RWPE2 (cell line): ENCODE results near the gene HECTD4.

Experiments used
- ATAC-seq: fragments of 200-7000 bp; cut with Tn5 transposase; 3 replicates; pipeline ENCODE4 v1.9.1; 2021; ENCODE audit warnings: low read depth
- DNase-seq: peaks from one replicate; pipeline ENCODE4 v3.0.0-alpha.2; 2020; ENCODE audit warnings: low spot score
- H3K27ac ChIP-seq: fragments of 450-650 bp; 2 replicates; pipeline ENCODE4 v1.5.1; 2017; ENCODE audit warnings: mild to moderate bottlenecking; ENCODE audit not compliant: poor library complexity, severe bottlenecking
- H3K27me3 ChIP-seq: fragments of 250-450 bp; sonication (Bioruptor Pico); 2 replicates; pipeline ENCODE4 v1.5.1; 2021; ENCODE audit warnings: mild to moderate bottlenecking, moderate library complexity; ENCODE audit not compliant: insufficient read depth, poor library complexity, severe bottlenecking
- H3K36me3 ChIP-seq: fragments of 250-450 bp; sonication (Bioruptor Pico); 2 replicates; pipeline ENCODE4 v1.5.1; 2020; ENCODE audit warnings: low read depth, mild to moderate bottlenecking, moderate library complexity
- H3K4me1 ChIP-seq: fragments of 250-450 bp; sonication (Bioruptor Pico); 2 replicates; pipeline ENCODE4 v1.5.1; 2021; ENCODE audit warnings: mild to moderate bottlenecking, moderate library complexity; ENCODE audit not compliant: insufficient read depth, poor library complexity, severe bottlenecking
- H3K4me3 ChIP-seq: fragments of 250-450 bp; sonication (Bioruptor Pico); 2 replicates; pipeline ENCODE4 v1.5.1; 2021; ENCODE audit warnings: mild to moderate bottlenecking, moderate library complexity; ENCODE audit not compliant: severe bottlenecking
- H3K9me3 ChIP-seq: fragments of 250-450 bp; sonication (Bioruptor Pico); 2 replicates; pipeline ENCODE4 v1.5.1; 2021; ENCODE audit warnings: mild to moderate bottlenecking, moderate library complexity; ENCODE audit not compliant: severe bottlenecking
- CTCF ChIP-seq: fragments of 450-650 bp; IDR thresholded peaks from one replicate; pipeline ENCODE4 v1.5.1; 2017; ENCODE audit warnings: mild to moderate bottlenecking, moderate library complexity; ENCODE audit not compliant: poor library complexity, severe bottlenecking

HECTD4 gene

GRCh38 chr12:112180422-112180821, 201.8 kb downstream of the HECTD4 start:
- ATAC-seq (no peak), DNase-seq (no peak)
- no peak overlapping the region for H3K4me3 ChIP-seq
- no peak for TF ChIP-seq CTCF
- no peaks in the 10 kb centered on the region for H3K9me3 ChIP-seq
- no peaks in the 10 kb centered on the region for H3K27me3 ChIP-seq
- no peak overlapping the region for H3K27ac ChIP-seq
- no peaks in the 10 kb centered on the region for H3K4me1 ChIP-seq
- peaks cover 21% of the 10 kb centered on the region; the same call in 1 of the 2 replicates for H3K36me3 ChIP-seq

DNA sequence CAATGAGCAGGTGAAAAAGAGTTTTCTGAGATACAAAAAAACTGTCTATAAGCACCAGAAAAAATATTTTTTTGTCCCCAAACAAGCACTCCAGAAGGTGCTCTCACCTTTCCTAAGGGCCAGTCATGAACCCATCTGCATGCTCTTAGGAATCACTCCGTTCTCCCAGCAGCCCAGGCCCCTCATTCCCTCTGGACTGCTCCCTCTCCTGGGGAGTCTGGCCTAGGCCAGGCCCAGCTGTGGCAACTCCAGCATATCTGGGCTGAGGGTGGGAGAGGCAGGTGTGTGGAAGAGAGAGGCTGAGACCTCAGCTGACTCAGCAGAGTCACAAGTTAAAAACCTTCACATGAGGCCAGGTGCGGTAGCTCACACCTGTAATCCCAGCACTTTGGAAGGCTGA, 202.3 kb downstream of the HECTD4 start:
- no peaks in the 10 kb centered on the region for H3K9me3 ChIP-seq
- no peak overlapping the region for H3K27ac ChIP-seq
- no peak for TF ChIP-seq CTCF
- H3K27me3 ChIP-seq = no peaks in the 10 kb centered on the region
- no peaks in the 10 kb centered on the region for H3K4me1 ChIP-seq
- DNase-seq = no peak
- H3K4me3 ChIP-seq = no peak overlapping the region
- peaks cover 21% of the 10 kb centered on the region; the same call in 1 of the 2 replicates for H3K36me3 ChIP-seq
- ATAC-seq = no peak

GRCh38 chr12:112179341-112179740, 202.9 kb downstream of the HECTD4 start:
- DNase-seq (no peak), ATAC-seq (no peak)
- Histone ChIP-seq H3K36me3 (peaks cover 25% of the 10 kb centered on the region; the same call in 1 of the 2 replicates), H3K27ac (no peak overlapping the region), H3K27me3 (no peaks in the 10 kb centered on the region), H3K9me3 (no peaks in the 10 kb centered on the region), H3K4me1 (no peaks in the 10 kb centered on the region), H3K4me3 (no peak overlapping the region)
- TF ChIP-seq CTCF = no peak

DNA sequence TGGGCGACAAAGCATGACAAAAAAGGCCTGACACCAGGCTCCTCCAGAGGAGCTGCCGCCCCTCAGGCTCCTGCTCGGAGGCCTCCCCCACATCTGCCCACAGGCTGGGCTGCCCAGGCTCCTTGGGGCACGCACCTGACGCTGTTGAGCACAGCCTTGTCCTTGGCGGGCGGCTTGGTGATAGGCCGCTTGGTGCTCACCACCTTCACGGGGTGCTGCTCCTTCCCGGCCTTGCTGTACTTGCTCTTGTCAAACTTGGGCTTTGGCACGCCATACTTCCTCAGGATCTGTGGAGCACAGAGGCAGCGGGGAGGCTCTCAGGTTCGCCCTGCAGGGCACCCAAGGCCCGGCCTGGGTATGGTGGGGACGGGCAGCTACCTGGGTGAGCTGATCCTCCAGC, 203.4 kb downstream of the HECTD4 start:
- no peak for DNase-seq
- Histone ChIP-seq H3K9me3 (no peaks in the 10 kb centered on the region), H3K4me1 (no peaks in the 10 kb centered on the region), H3K36me3 (peaks cover 21% of the 10 kb centered on the region; the same call in 1 of the 2 replicates), H3K27me3 (no peaks in the 10 kb centered on the region), H3K4me3 (no peak overlapping the region), H3K27ac (no peak overlapping the region)
- no peak for TF ChIP-seq CTCF
- ATAC-seq = no peak

GRCh38 chr12:112176321-112177010, 205.8 kb downstream of the HECTD4 start:
- Histone ChIP-seq H3K36me3 (peaks cover 13% of the 10 kb centered on the region; the same call in 1 of the 2 replicates), H3K27me3 (no peaks in the 10 kb centered on the region), H3K4me1 (no peaks in the 10 kb centered on the region), H3K4me3 (no peak overlapping the region), H3K9me3 (no peaks in the 10 kb centered on the region), H3K27ac (no peak overlapping the region)
- ATAC-seq (no peak), DNase-seq (no peak)
- TF ChIP-seq CTCF = no peak
